GM08714 (cell line): ENCODE results near the gene UMODL1.

Experiments
- H3K4me3 ChIP-seq: fragments of 200-500 bp; sonication (Bioruptor generic); 2 replicates; pipeline ENCODE4 v1.5.1; 2014; ENCODE audit warnings: mild to moderate bottlenecking, low read length, inconsistent platforms
- ZNF274 ChIP-seq: IDR thresholded peaks from 2 replicates; pipeline ENCODE4 v1.6.1; 2012; ENCODE audit warnings: mild to moderate bottlenecking, low read depth, low read length

The UMODL1 gene

DNA sequence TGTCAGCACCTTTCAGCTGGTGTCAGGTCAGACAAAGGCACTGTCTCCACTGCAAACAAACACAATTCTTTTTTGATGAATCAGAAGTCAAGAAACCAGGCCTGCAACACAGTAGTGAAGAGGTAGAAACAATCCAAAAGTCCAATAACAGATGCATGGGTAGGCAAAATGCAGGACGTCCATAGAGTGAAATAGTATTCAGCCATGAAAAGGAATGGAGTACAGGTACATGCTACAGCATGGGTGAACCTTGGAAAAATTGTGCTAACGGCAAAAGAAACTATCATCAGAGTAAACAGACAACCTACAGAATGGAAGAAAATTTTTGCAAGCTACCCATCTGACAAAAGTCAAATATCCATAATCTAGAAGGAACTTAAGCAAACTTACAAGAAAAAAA, 34.8 kb upstream of the UMODL1 start:
- no peak overlapping the region for H3K4me3 ChIP-seq
- TF ChIP-seq ZNF274, result no peak

DNA sequence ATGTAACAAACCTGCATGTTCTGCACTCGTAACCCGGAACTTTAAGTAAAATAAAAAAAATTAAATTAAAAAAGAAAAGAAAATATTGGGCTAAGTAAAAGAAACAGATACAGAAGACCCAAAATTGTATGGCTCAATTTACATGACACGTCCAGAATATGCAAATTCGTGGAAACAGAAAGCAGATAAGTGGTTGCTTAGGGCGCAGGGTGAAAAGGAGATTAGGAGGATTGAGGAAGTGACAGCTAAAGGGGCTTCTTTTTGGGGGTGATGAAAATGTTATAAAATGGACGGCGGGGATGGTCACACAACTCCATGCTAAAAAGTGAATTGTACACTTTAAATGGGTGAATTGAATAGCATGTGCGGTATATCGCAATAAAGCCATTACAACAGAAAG, 33.6 kb upstream of the UMODL1 start:
- no peak overlapping the region for H3K4me3 ChIP-seq

DNA sequence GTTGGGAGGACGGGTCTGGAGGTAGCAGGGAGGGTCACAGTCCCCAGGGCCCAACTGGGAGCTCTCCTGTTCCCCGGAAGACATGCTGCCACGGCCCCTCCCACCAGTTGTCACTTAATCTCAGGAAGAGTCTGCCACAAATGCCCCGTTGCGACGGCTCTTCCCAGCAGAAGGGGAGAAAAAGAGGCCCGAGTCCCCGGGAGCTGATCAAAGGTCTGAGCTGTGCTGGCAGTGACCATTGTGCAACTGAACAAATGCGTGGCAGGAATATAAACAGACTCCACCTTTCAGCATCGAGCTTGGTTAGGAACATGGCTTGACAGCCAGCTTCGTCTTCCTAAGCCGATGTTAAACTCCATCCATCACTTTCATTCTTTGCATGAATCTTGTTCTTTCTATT, 33.2 kb upstream of the UMODL1 start:
- H3K4me3 ChIP-seq, result no peak overlapping the region
- TF ChIP-seq ZNF274, result no peak

More for the DNA sequence above, 33.6 kb upstream of the UMODL1 start:
- TF ChIP-seq ZNF274, result no peak

DNA sequence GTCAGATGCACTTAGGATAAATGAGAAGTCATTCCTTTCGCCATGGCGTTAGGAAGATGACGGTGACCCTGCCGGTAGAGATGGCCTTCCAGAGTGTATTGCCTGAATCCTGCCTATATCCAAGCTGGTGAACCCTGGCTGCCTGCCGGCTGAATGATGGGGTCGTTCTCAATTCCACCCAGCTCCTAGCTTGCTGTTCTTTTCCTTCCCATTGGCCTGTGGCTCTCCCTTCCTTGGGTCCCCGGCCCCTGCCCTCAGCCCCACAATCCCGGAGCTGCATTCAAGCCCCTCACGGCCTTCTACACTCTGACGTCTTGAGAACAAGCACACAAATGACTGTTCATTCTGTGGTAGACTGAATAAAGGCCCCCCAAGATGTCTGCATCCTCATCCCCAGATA, 32.7 kb upstream of the UMODL1 start:
- H3K4me3 ChIP-seq, result no peak overlapping the region
- no peak for TF ChIP-seq ZNF274

DNA sequence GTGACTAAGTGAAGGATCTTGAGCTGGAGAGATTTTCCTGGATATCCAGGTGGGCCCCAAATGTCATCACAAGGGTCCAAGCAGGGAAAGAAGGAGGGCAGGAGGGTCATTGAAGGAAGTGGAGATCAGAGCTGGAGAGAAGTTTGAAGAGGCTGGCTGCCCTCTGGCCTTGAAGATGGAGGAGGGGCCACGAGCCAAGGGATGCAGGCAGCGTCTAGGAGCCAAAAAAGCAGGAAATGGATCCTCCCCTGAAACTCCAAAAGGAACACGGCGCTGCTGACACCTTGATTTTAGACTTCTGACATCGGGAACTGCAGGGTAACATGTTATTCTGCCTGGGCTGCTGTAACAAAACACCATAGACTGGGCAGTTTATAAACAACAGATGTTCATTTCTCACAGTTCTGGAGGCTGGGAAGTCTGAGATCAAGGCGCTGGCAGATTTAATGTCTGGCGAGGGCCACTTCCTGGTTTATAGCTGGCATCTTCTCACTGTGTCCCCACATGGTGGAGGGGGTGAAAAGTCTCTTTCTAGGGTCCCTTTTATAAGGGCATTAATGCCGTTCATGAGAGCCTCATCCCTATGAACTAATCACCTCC, 32.2 kb upstream of the UMODL1 start:
- H3K4me3 ChIP-seq, result no peak overlapping the region
- TF ChIP-seq ZNF274, result no peak

- TF ChIP-seq ZNF274, result no peak
- no peak overlapping the region for H3K4me3 ChIP-seq
These were observed 31.6 kb upstream of the UMODL1 start for GRCh38 chr21:42039470-42039901.

GRCh38 chr21:42039911-42040351, 31.2 kb upstream of the UMODL1 start:
- no peak overlapping the region for H3K4me3 ChIP-seq

DNA sequence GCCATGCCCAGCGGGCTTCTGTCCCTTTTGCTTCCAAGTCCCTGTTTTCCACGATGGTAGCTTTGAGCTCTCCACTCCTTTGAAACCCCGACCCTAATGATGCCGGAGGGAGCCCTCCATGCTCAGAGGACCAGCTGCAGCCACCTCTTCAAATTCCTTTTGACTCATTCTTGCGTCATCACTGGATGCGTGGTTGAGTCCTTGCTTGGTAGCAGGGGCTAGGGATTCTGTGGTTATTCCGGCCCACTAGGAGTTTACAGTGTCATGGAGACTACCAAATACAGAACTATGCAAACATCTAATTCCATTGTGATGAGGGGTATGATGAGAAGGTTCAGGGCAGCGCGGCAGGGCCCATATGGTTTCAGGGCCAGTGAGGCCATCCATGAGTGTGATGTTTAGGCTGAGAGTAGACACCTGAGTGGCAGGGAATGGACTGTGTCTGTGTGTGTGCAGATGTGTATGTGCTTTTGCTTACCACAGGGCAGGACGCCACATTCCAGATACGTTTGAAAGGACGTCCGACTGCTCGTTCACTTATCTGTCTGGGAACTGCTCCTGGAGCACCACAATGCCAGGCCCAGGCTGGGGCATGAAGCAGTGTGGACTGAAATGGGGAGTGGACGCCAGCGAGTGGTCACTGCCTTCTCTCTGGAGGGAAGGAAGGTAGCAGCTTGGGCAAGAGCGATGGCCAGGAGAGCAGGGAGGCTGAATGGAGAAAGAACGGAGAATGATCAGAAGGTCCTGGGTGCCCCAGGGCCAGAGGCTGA, 30.5 kb upstream of the UMODL1 start:
- TF ChIP-seq ZNF274, result no peak
- H3K4me3 ChIP-seq, result no peak overlapping the region

More at GRCh38 chr21:42039911-42040351, 31.2 kb upstream of the UMODL1 start:
- TF ChIP-seq ZNF274, result no peak

GRCh38 chr21:42041246-42041645, 29.9 kb upstream of the UMODL1 start:
- H3K4me3 ChIP-seq, result no peak overlapping the region
- TF ChIP-seq ZNF274, result no peak

DNA sequence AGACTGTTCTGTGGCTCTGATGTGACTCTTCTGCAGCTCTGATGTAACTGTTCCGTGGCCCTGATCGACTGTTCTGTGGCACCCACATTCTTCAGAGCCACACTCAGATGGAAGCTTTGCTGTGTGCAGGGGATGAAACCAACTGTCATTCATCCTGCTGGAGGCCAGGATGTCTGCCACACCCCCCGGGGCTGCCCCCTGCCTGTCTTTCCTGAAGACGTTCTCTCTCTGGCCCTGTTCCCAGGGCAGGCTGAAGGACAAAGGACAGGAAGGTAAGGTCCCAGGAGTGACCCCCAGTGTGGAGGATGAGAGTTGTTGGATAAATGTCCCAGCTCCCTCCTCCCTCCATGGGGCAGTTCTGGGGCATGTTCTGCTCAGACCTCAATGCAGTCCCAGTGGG, 29.4 kb upstream of the UMODL1 start:
- TF ChIP-seq ZNF274, result no peak
- H3K4me3 ChIP-seq, result no peak overlapping the region

DNA sequence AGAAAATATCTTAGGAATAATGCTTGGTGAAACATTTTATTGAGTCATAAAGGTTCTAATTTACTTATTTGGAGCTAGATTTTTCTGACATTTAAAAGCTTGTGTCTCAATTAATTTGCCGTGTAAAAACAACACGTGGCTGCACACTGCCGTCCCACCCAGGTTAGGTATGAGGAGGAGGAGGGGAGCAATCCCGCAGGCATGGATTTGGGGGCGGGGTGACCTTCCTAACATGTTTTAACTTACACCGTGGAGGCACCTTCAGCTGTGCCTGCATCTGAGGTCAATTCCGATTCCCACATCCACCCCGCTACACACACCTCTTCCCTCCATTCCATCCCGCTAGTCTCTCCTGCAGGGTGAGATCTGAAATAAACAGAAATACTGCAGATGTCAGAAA, 28.5 kb upstream of the UMODL1 start:
- no peak overlapping the region for H3K4me3 ChIP-seq
- TF ChIP-seq ZNF274, result no peak

DNA sequence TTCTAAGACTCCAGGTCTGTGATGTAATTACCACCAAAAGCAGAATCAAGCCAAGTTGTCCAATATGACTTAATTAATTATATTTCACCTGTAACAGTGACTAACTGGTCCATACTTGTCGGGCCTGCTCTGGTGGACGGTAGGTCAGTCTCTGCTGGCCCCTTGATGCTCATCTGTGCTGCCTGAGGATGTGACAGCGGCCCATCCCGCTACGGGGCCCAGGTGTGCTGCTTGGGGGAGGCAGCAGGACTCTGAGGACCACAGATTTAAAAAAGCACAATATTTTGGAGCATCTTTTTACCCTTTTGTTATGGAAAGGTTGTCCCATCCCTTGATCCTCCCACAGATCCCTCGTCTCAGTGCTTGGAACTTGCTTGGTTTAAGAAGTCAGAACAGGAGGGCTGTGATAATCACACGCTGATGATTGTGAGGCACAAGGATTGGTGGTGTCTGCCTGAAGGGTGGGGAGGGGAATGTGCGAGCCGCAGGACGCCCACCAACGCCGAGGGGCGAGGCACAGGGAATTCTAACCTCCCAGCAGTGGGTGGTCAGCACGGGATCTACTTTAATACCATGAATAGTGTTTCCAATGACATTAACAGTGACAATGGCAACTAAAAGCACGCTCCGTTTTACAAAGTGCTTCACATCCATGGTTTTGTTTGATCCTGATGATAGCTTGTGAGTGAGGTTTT, 27.8 kb upstream of the UMODL1 start:
- no peak overlapping the region for H3K4me3 ChIP-seq
- TF ChIP-seq ZNF274, result no peak

GRCh38 chr21:42043961-42044360, 27.2 kb upstream of the UMODL1 start:
- TF ChIP-seq ZNF274, result no peak
- no peak overlapping the region for H3K4me3 ChIP-seq

DNA sequence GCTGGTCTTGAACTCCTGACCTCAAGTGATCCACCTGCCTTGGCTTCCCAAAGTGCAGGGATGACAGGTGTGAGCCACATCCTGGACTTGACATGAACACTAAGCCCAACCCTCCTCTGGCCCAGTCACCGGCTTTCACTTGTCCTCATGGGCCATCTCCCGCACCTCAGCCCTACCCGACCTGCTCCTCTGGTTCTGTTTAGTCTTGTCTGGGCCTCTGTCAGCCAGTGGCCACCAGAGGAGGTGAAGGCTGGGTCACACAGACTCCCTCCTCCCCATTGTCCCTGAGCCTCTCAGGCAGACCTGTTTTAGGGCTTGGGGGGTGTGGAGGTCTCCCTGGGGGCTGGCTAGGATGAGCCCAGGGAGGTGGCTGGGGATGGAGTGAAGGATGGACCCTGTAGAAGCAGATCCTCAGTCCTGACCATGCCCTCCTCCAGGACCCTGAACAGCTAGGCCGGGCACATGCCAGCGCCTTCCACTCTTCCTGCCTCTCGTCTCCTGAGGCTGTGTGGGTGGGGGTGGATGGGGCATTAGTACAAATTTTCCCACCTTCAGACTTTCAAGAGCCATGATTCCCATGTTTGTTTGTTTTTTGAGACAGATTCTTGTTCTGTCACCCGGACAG, 26.1 kb upstream of the UMODL1 start:
- H3K4me3 ChIP-seq, result no peak overlapping the region

More for the DNA sequence above, 26.1 kb upstream of the UMODL1 start:
- no peak for TF ChIP-seq ZNF274
